GM12872 (cell line): ENCODE data around the gene SECTM1.

Experiments used
- TF ChIP-seq, protein P1 (sequence below): IDR thresholded peaks from 3 replicates; pipeline ENCODE4 v1.5.1; 2011; ENCODE audit warnings: low read depth, mild to moderate bottlenecking, low read length, moderate library complexity; ENCODE audit not compliant: insufficient read depth

SECTM1 gene

DNA sequence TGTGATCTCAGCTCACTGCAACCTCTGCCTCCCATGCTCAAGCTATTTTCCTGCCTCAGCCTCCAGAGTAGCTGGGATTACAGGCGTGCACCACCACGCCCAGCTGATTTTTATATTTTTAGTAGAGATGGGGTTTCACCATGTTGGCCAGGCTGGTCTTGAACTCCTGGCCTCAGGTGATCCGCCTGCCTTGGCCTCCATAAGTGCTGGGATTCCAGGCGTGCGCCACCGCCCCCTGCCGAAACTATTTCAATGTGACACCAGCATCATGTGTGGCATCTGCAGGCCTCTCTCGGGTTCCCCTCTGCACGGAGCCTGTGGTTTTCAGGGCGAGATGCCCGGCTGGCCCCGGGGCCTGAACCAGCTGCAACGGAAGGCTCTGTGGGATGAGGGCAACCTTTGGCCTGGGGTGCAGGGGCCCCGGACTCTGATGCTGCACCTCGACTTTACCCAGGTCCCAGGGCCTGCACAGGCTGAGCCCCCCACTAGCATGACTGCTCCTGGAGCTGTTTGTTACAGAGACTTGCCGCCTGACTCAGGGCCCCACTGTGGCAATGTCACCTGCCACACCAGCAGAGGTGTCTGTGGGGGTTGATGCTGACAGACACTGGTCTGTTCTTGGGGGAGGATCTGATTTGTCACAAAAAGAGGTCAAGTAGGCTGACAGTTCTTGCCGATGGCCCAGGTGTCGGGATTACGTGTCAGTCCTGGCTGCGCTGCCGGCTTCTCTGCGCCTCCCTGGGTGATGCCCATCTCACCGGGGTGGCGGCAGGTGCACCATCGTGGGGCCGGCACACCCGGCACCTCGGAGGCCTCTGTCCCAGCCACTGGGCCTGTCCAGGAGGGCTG is 16.8 kb upstream of the SECTM1 start:
- TF ChIP-seq, protein P1, sequence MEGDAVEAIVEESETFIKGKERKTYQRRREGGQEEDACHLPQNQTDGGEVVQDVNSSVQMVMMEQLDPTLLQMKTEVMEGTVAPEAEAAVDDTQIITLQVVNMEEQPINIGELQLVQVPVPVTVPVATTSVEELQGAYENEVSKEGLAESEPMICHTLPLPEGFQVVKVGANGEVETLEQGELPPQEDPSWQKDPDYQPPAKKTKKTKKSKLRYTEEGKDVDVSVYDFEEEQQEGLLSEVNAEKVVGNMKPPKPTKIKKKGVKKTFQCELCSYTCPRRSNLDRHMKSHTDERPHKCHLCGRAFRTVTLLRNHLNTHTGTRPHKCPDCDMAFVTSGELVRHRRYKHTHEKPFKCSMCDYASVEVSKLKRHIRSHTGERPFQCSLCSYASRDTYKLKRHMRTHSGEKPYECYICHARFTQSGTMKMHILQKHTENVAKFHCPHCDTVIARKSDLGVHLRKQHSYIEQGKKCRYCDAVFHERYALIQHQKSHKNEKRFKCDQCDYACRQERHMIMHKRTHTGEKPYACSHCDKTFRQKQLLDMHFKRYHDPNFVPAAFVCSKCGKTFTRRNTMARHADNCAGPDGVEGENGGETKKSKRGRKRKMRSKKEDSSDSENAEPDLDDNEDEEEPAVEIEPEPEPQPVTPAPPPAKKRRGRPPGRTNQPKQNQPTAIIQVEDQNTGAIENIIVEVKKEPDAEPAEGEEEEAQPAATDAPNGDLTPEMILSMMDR, result peak; percentile 57; the same call in 2 of the 3 replicates

DNA sequence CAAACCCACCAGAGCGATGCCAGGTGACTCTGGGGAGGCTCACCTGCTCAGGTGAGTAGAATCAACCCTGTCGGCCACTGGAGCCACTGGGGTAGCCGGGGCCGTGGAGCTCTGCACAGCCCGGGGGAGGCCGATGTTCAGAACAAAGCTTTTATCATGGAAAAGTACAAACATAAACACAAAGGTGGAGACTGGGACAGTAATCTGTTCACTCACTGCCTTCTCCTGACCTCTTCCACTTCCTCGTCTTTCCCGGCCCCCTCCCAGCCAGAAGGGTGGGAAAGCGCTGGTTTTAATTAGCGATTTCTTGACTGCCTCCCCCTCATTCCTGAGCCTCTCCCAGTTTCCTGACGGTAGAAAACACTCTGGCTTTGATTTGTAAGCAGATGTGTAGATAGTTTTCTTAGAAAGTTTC is 15.7 kb upstream of the SECTM1 start:
- TF ChIP-seq, protein P1, result no peak

DNA sequence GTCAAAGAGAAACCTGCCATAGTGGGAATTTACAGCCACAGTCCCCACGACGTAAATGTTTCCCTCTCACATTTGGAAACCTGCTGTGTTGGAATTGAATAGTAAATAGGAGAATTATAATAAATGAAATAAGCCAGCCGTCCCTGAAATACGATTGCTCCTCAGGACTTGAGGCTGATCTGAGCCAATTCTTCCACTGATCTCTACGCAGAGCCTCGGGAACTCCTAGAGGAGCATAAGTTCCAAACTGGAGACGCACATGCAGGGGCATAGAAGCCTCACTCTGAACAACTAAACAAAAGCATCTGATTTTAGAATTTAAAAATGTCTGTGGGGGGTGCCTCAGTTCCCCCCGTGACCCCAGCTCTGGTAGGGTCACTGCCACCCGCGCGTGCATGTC is 15.3 kb upstream of the SECTM1 start:
- TF ChIP-seq, protein P1, result no peak

DNA sequence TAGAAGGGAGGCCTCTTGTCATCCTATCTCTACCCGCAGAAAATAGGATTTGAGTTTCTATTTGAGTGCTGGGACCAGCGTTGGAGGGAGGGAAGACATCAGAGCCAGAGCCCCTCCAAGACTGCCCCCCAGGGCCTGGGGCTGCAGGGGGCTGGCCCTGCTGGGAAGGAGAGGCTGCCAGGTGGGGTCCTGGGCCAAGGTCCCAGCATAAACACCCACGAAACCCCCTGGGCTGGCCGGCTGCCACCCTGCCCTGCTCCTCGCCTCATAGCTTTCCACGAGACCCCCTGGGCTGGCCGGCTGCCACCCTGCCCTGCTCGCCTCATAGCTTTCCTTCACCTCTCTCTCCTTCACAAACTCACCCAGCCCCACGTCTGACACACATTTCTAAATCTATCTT is 14.9 kb upstream of the SECTM1 start:
- TF ChIP-seq, protein P1, result no peak

DNA sequence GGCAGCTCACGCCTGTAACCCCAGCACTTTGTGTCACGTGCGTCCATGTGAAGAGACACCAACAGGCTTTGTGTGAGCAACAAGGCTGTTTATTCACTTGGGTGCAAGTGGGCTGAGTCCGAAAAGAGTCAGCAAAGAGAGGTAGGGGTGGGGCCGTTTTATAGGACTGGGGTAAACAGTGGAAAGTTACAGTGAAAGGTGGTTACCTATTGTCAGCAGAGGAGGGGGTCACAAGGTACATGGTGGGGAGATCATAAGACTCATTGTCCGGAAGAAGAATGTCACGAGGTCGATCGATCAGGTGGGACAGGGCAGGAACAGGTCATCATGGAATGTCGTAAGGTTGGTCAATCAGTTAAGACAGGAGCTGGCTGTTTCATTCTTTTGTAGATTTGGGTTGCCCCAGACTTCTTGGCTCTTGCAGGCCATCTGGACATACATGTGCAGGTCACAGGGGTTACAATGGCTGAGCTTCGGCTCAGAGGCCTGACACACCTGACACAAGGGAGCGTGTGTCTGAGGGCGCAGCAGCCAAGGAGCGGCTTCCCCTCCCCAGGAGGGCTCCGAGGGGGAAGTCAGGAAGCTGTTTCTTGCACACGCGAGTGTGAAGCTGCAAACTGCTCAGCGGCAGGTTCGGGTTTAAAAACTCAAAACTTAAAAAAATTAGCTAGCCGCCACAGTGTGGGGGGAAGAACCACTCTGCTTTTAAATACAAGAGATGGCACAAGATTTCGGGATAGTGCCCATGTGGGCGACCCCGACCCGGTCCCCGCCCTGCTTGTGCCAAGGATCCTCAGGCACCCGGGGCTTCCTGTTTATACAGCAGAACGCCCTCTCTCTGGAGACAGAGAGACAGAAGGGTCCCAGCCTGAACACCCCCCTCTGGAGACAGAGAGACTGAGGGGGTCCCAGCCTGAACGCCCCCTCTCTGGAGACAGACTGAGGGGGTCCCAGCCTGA is 13.1 kb upstream of the SECTM1 start:
- TF ChIP-seq, protein P1, result no peak

DNA sequence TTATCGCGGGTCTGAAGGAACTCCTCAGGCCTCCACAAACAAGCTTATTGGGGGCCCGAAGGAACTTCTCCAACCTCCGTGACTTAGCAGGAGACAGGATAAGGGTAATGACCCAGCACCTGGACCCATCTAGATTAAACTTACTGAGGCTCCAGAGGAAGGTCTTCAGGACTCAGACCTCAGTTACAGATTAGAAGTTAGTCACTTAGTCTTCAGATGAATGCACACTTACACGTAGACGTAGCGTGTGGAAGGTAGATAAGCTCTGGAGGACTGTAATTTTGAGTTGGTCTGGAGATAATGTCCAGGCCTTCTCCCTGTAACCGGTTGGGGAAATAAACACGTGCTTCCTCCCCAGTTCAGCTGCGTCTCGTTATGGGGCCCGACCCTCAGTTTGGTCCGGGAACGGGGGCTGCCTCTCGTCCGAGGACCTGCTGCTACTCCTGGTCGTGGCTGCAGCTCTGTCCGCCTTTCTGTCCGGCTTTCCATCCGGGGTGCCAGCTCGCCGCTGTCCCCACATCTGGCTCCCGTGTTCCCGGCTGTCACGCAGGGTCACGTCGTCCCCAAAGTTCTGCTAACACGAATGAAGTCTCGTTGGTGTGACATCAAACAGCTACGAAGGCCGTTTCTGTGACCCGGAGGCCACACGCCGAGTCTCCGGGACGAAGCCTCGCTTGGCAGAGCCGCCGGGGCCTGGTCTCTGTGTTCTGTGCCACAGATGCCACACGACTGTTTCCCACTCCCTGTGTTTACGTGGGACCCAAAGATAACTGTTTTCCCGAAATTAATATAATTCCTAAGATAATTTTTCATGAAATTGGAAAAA is 11.8 kb upstream of the SECTM1 start:
- TF ChIP-seq, protein P1, result no peak
